DND-41 (cell line): Measurements from ENCODE around the gene DMKN.

Experiments
- ATAC-seq: fragments of 200-7000 bp; cut with Tn5 transposase; 3 replicates; pipeline ENCODE4 v1.9.1; 2021; ENCODE audit warnings: low read depth; ENCODE audit not compliant: insufficient read depth
- DNase-seq: peaks from one replicate; pipeline ENCODE4 v3.0.0-alpha.2; 2020
- H2AFZ ChIP-seq: 2 replicates; pipeline ENCODE4 v1.6.0; 2012; ENCODE audit warnings: low read depth, low read length
- H3K27ac ChIP-seq: 2 replicates; pipeline ENCODE4 v1.5.1; 2012; ENCODE audit warnings: low read length, inconsistent platforms
- H3K27me3 ChIP-seq: fragments of 200-600 bp; sonication (generic); 2 replicates; pipeline ENCODE4 v1.6.0; 2012; ENCODE audit warnings: low read length, mild to moderate bottlenecking, inconsistent platforms; ENCODE audit not compliant: insufficient read depth, poor library complexity
- H3K36me3 ChIP-seq: 2 replicates; pipeline ENCODE4 v1.5.1; 2012; ENCODE audit warnings: low read length, inconsistent platforms; ENCODE audit not compliant: insufficient read depth
- H3K4me1 ChIP-seq: 2 replicates; pipeline ENCODE4 v1.5.1; 2012; ENCODE audit warnings: mild to moderate bottlenecking, low read length; ENCODE audit not compliant: insufficient read depth
- H3K4me2 ChIP-seq: 2 replicates; pipeline ENCODE4 v1.6.0; 2012; ENCODE audit warnings: mild to moderate bottlenecking, moderate library complexity, low read length, inconsistent platforms; ENCODE audit not compliant: insufficient read depth
- H3K4me3 ChIP-seq, 2 experiments: fragments of 200-600 bp in 1 of 2; shearing (Covaris generic) in 1 of 2; 2 replicates each; pipeline ENCODE4 v1.5.1; 2012 to 2016; ENCODE audit warnings: inconsistent platforms in 2 of 2, low read length in 2 of 2, mild to moderate bottlenecking in 2 of 2, low read depth in 1 of 2, moderate library complexity in 1 of 2
- H3K79me2 ChIP-seq: 2 replicates; pipeline ENCODE4 v1.6.0; 2012; ENCODE audit warnings: low read length, inconsistent platforms; ENCODE audit not compliant: insufficient read depth
- H3K9ac ChIP-seq: 2 replicates; pipeline ENCODE4 v1.6.0; 2012; ENCODE audit warnings: low read depth, mild to moderate bottlenecking, inconsistent platforms, low read length, moderate library complexity
- H3K9me3 ChIP-seq: 2 replicates; pipeline ENCODE4 v1.5.1; 2012; ENCODE audit warnings: low read length, moderate library complexity, mild to moderate bottlenecking, inconsistent platforms; ENCODE audit not compliant: insufficient read depth, severe bottlenecking
- H4K20me1 ChIP-seq: 2 replicates; pipeline ENCODE4 v1.6.0; 2012; ENCODE audit warnings: low read length; ENCODE audit not compliant: insufficient read depth
- EZH2 ChIP-seq: IDR thresholded peaks from 3 replicates; pipeline ENCODE4 v1.6.1; 2012; ENCODE audit warnings: borderline replicate concordance, low read depth, mild to moderate bottlenecking, moderate library complexity, low read length, inconsistent platforms; ENCODE audit not compliant: severe bottlenecking
- TF ChIP-seq, protein P1 (sequence below): IDR thresholded peaks from 2 replicates; pipeline ENCODE4 v1.5.1; 2012; ENCODE audit warnings: borderline replicate concordance, low read length, moderate library complexity, mild to moderate bottlenecking; ENCODE audit not compliant: poor library complexity, severe bottlenecking; ENCODE audit errors: extremely low read depth

DMKN gene

DNA sequence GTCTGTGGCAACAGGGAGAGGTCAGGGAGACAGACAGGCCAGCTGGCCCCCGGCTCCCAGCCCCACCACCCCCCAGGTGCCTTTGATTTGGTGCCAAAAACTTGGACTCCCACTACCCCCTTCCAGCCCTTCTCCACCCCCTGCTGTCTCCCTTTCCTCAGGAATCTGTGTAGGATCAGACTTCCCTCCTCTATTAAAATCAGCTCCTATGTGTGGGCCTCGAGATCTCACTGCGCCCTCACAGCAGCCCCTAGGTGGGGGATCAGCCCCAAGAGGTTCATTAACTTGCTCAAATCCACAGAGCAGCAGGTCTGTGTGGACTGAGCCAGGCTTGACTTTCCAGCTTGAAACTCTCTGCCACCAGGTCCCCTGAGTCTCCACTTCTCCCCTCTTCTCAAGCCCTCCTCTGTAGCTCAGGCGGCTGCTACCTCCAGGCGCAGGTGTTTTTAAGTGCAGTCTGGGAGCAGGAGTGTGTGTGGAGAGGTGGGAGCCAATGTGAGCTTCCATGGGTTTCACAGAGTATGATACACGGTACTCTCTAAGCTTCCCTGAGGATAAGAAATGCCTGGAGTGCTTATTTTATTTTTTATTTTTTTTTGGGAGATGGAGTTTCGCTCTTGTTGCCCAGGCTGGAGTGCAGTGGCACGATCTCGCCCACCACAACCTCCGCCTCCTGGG, 21.5 kb upstream of the DMKN start:
- Histone ChIP-seq H3K9me3 (no peaks in the 10 kb centered on the region), H3K4me3 (no peak overlapping the region), H3K27ac (no peak overlapping the region), H3K79me2 (no peaks in the 10 kb centered on the region), H3K9ac (no peak overlapping the region), H3K27me3 (no peaks in the 10 kb centered on the region), H2AFZ (no peak overlapping the region), H3K4me2 (no peak overlapping the region), H3K36me3 (no peaks in the 10 kb centered on the region), H4K20me1 (no peaks in the 10 kb centered on the region), H3K4me1 (no peaks in the 10 kb centered on the region)
- no peak for ATAC-seq
- DNase-seq, result no peak
- TF ChIP-seq EZH2, result no peak
- TF ChIP-seq, protein P1, sequence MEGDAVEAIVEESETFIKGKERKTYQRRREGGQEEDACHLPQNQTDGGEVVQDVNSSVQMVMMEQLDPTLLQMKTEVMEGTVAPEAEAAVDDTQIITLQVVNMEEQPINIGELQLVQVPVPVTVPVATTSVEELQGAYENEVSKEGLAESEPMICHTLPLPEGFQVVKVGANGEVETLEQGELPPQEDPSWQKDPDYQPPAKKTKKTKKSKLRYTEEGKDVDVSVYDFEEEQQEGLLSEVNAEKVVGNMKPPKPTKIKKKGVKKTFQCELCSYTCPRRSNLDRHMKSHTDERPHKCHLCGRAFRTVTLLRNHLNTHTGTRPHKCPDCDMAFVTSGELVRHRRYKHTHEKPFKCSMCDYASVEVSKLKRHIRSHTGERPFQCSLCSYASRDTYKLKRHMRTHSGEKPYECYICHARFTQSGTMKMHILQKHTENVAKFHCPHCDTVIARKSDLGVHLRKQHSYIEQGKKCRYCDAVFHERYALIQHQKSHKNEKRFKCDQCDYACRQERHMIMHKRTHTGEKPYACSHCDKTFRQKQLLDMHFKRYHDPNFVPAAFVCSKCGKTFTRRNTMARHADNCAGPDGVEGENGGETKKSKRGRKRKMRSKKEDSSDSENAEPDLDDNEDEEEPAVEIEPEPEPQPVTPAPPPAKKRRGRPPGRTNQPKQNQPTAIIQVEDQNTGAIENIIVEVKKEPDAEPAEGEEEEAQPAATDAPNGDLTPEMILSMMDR, result no peak

DNA sequence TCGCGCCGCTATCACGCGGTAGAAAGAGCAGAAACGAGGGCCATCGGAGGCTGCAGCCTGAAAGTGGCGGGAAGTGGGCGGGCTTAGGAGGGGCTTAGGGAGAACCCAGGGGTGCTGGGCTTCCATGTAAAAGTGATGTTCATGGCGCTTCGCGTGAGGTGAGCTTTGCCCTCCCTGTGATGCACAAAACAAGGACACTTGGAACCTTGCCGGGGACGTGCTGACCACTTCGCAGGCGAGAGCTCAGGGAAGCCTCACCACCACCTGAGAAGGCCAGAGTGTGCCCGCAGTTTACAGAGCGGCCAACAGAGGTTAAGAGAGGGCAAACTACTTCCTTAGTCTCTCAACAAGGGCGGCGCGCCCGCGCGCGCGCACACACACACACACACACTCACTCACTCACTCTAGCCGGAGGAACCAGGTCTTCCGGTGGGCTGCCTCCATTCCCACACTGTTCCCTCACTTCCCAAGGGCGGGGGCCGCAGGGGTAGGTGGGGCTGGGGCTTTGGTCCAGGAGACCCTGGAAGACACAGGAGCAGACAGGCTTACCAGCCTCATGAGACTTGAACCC, 20.5 kb upstream of the DMKN start:
- Histone ChIP-seq H3K27me3 (no peaks in the 10 kb centered on the region), H3K27ac (no peak overlapping the region), H3K4me1 (no peaks in the 10 kb centered on the region), H3K9ac (no peak overlapping the region), H3K9me3 (no peaks in the 10 kb centered on the region), H3K4me3 (no peak overlapping the region), H3K4me2 (no peak overlapping the region), H2AFZ (no peak overlapping the region), H3K79me2 (no peaks in the 10 kb centered on the region), H3K36me3 (no peaks in the 10 kb centered on the region), H4K20me1 (no peaks in the 10 kb centered on the region)
- no peak for TF ChIP-seq EZH2
- TF ChIP-seq, protein P1, result no peak
- no peak for ATAC-seq
- no peak for DNase-seq

DNA sequence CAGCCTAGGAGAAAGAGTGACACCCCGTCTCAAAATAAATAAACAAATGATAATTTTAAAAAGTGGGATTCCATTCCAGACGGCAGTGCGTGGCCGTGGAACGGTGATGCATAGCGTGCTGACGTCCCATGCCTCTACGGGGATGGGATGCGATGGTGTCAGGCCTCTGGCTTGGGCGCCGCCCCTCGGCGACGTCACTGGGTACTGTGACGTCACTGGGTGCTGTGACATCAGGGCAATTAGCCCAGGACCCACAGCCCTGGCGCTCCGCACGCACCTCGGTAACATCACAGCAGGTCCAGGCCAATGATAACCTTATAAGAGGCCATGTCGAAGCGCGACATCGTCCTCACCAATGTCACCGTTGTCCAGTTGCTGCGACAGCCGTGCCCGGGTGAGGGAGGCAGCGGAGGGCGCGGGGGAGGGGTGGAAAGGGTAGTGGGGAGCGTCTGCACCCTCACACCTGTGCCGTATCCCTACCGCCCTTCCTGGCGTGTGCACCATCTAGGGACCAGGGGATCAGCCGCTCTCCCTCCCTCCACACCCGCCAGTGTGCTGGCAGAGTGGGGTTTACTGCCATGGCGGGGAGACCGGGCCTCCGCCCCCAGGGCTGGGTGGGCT, 19.9 kb upstream of the DMKN start, which contains the start of gene GAPDHS:
Gene GAPDHS (plus strand): TSS at position 256 of the 621 bp plus-strand sequence. CDS start 72 bp downstream, at position 328.
- DNase-seq (no peak), ATAC-seq (no peak)
- H3K4me3 ChIP-seq, result no peak within 1 kb of the TSS
- H3K9ac ChIP-seq, result no peak within 1 kb of the TSS
- H3K4me1 ChIP-seq, result no peaks in the 10 kb centered on the region
- no peak for TF ChIP-seq EZH2
- TF ChIP-seq, protein P1, result no peak
- H2AFZ ChIP-seq, result no peak within 1 kb of the TSS
- H3K4me2 ChIP-seq, result no peak within 1 kb of the TSS
- no peaks in the 10 kb centered on the region for H3K79me2 ChIP-seq
- no peaks in the 10 kb centered on the region for H4K20me1 ChIP-seq
- no peaks in the 10 kb centered on the region for H3K9me3 ChIP-seq
- no peaks in the 10 kb centered on the region for H3K27me3 ChIP-seq
- H3K36me3 ChIP-seq, result no peaks in the 10 kb centered on the region
- H3K27ac ChIP-seq, result no peak within 1 kb of the TSS
